Neural cell (in vitro differentiated cells): ENCODE data around the gene ABHD12.

ENCODE experiments used
- CTCF ChIP-seq: fragments of 450-650 bp; IDR thresholded peaks from 2 replicates; pipeline ENCODE4 v1.5.1; 2014; ENCODE audit warnings: antibody characterized with exemption, mild to moderate bottlenecking, moderate library complexity; ENCODE audit not compliant: poor library complexity, severe bottlenecking
- EZH2 ChIP-seq: fragments of 200-600, 300-800 bp; shearing (Covaris generic), sonication (generic); IDR thresholded peaks from 2 replicates; pipeline ENCODE4 v1.6.1; 2014; ENCODE audit warnings: antibody characterized with exemption, low read length, borderline replicate concordance, mild to moderate bottlenecking; ENCODE audit not compliant: insufficient read depth, poor library complexity, severe bottlenecking
- POLR2AphosphoS5 ChIP-seq: IDR thresholded peaks from 2 replicates; pipeline ENCODE4 v1.6.1; 2012
- TAF1 ChIP-seq: IDR thresholded peaks from 2 replicates; pipeline ENCODE4 v1.6.1; 2012; ENCODE audit warnings: low read depth
- TF ChIP-seq, protein P1 (sequence below): IDR thresholded peaks from 2 replicates; pipeline ENCODE4 v1.6.1; 2012; ENCODE audit warnings: borderline replicate concordance

DNA sequence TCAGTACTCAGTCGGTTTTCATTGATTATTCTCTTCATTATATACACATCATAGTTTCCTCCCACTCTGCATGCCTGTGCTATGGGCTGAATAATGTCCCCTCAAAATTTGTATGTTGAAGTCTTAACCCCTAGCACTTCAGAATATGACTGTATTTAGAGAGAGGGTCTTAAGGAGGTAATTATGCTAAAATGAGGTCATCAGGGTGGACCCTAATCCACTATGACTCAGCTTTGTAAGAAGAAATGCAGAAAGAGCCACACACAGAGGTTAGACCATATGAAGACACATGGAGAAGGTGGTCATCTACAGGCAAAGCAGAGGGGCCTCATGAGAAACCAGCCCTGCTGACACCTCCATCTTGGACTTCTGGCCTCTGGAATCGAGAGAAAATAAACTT is 15.8 kb downstream of the ABHD12 start:
- no peak for TF ChIP-seq TAF1
- no peak for TF ChIP-seq CTCF
- no peak for TF ChIP-seq POLR2AphosphoS5
- no peak for TF ChIP-seq EZH2
- TF ChIP-seq, protein P1, sequence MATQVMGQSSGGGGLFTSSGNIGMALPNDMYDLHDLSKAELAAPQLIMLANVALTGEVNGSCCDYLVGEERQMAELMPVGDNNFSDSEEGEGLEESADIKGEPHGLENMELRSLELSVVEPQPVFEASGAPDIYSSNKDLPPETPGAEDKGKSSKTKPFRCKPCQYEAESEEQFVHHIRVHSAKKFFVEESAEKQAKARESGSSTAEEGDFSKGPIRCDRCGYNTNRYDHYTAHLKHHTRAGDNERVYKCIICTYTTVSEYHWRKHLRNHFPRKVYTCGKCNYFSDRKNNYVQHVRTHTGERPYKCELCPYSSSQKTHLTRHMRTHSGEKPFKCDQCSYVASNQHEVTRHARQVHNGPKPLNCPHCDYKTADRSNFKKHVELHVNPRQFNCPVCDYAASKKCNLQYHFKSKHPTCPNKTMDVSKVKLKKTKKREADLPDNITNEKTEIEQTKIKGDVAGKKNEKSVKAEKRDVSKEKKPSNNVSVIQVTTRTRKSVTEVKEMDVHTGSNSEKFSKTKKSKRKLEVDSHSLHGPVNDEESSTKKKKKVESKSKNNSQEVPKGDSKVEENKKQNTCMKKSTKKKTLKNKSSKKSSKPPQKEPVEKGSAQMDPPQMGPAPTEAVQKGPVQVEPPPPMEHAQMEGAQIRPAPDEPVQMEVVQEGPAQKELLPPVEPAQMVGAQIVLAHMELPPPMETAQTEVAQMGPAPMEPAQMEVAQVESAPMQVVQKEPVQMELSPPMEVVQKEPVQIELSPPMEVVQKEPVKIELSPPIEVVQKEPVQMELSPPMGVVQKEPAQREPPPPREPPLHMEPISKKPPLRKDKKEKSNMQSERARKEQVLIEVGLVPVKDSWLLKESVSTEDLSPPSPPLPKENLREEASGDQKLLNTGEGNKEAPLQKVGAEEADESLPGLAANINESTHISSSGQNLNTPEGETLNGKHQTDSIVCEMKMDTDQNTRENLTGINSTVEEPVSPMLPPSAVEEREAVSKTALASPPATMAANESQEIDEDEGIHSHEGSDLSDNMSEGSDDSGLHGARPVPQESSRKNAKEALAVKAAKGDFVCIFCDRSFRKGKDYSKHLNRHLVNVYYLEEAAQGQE: no peak
